Stimulated activated CD4-positive, alpha-beta T cell treated with anti-CD3 and anti-CD28 coated beads, Interleukin-4, amount 100 ng/mL, for 1 hour (primary cell): Measurements from ENCODE around the gene NCOA3.
"Not testable (repeated sequence)": the region's sequence is repeated elsewhere in the genome, so short reads cannot be mapped to it uniquely, and the experiment has no call there.

Experiments
- DNase-seq: peaks from one replicate; pipeline ENCODE4 v3.0.0-alpha.2; 2020

Gene NCOA3

GRCh38 chr20:47502271-47503239 lies 868 bp downstream of the NCOA3 start:
- peak; percentile 41 for DNase-seq

DNA sequence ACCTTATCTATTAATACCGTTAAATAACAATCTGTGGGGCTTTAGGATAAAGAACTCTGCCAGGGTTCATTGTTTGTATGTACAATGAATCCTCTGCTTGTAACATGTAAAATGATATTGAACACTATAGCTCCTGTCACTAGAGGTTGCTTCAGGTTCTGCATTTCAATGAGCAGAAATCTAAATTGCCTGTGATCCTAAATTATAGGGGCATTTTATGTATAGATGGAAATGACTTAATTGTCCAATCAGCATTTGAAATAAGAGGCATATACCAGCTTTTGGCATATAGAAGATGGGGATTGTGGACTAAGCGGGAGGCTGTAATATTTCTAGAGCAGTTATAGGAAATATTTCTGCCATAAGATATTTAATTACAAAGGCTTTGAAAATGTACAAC lies 2.0 kb downstream of the NCOA3 start:
- DNase-seq, result no peak

GRCh38 chr20:47506335-47506734 lies 4.6 kb downstream of the NCOA3 start:
- DNase-seq, result no peak

DNA sequence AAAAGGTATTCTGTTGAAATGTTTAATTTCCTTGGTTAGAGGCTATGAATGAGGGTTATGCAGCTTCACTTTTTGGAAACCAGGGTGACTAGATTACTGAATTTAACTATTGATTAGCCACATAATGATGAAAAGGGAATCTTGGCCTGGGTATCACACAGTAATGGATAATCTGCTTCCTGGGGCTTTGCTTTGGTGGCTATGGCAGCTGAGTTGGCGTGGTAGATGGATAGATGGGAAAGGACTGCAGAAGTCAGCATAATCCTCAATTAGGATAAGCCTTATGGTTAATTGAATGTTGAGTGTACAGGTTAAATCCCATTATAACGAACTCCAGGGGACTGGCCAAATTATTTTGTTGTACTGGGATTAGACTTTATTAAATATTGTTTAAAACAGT lies 5.2 kb downstream of the NCOA3 start:
- no peak for DNase-seq

DNA sequence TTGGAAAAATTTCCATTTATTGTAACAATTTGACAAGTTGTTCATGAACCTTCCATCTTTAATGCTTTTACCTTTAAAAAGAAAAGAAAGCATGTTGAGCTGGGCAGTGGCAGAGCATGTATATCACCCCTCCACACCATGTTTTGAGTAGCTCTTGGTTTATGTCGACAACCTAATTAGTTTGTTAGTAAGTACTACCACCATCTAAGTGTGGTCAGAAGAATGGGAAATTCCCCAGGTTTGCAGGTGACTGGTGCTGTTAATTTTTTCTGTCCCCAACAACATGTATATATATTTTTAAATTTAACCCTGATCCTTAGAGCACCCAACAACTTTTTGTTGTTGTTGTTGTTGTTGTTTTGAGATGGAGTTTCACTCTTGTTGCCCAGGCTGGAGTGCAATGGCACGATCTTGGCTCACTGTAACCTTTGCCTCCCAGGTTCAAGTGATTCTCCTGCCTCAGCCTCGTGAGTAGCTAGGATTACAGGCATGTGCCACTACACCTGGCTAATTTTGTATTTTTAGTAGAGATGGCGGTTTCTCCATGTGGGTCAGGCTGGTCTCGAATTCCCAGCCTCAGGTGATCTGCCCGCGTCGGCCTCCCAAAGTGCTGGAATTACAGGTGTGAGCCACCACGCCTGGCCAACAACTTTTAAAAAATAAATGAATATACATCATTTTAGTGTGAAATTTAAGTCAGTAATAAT lies 5.7 kb downstream of the NCOA3 start:
- not testable (repeated sequence) for DNase-seq

DNA sequence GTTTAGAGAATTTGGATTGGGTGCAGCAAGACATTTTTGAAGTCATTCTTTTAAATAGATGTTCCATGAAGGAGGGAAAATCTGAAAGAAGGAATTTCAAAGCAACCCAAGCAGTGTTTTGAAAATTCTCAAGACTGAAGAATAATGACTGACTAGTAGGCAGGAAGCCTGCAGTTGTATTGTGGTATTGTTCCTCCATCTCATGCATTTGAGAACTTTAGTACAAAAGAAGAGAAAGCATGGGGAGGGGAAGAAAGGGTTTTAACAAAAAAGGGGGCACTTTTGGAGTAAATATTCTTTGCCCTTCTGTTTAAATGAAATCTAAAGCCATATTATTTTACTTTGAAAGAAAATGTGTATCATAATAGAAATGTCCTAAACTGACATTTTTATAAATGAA lies 6.6 kb downstream of the NCOA3 start:
- DNase-seq, result no peak

GRCh38 chr20:47509104-47509661 lies 7.5 kb downstream of the NCOA3 start:
- DNase-seq, result no peak

DNA sequence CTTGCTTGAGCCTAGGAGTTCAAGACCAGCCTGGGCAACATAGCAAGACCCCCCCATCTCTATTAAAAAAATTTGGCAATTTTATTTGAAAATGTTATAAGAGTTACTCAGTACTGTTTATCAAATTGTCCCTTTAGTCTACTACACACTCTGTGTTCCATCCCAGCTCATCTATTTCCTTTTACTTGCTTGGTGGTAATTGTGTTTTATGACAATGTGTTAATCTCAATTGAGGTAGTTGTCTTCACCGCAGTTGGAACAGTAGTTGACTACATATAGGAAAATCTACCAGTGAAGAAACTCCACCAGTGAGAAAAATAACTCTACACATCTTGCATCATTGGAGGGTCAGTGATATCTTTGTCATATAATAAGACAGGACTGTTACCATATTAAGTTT lies 8.0 kb downstream of the NCOA3 start:
- DNase-seq, result no peak

DNA sequence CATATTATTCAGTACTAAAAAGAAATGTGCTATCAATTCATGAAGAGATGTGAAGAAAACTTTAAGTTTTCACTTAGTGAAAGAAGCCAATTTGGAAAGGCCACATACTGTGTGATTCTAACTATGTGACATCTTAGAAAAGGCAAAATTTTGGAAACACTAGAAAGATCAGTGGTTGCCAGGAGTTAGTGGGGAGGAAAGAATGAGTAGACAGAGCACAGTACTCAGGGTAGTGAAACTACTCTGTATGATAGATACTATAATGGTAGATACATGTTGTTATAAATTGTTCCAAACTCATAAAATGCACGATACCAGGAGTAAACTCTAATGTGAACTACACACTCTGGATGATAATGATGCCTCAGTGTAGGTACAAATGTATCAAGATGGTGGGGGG lies 14.2 kb downstream of the NCOA3 start:
- DNase-seq, result no peak

DNA sequence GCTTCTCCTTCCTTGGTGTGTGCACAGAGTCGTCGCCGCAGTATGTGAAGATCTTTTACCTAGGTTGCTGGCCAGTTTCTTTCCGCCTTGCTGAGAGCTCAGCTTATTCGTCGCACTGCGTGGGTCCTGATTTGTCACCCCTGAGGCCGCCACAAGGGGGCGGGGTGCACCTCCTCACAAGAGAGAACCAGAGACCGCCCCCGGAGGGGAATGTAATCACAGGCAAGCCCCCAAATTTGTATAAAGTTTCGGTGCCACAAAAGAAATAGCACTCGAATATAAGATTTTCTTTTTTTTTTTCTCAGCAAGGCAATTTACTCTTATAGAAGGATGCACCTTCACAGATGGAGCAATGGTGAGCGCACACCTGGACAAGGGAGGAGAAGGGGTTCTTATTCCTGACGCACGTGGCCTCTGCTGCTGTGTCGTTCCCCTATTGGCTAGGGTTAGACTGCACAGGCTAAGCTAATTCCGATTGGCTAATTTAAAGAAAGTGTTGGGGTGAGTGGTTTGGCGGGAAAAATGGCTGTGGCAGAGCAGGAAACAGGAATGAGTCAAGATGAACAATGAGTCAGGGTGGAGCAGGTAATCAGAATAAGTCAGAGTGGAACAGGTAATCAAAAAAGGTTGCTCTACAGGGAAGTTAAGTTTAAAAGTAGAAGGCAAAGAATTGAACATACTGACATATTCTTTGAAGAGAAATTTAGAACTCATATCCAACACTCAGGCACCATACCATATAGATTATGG lies 19.5 kb downstream of the NCOA3 start:
- no peak for DNase-seq

DNA sequence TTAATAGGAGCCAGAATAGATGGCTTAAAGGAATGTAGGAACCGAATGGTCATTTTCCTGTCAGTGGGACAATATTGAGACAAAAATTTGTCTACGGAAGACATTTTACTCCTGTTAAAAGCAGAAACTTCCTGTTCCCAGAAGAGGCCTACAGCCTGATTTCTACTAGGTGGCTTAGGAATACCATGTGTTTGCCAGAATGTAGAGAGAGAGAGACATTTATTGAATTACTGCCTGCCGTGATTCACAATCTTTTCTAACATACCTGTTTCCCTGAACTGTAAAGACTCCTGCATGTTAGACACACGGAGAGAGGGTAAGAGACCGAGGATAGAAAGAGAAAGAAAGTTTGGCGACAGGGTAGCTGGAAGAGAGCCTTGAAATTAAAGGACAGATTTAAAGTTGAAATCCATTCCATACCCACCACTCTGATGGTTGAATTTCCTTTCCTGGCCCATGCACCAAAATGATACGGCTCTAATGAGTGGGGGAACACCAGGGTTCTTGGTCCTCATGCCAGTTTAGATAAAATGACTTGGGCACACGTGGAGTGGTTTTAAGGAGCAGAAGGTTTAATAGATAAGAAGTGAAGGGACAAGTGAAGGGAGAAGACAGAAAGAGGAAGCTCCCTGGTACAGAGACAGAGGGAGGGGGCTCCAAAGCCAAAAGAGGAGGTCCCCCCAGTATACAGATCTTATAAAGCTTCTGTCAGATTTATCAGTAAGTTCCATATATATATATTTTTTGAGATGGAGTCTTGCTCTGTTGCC lies 22.5 kb downstream of the NCOA3 start:
- no peak for DNase-seq

- no peak for DNase-seq
These were observed 25.5 kb downstream of the NCOA3 start for GRCh38 chr20:47527004-47527800.

GRCh38 chr20:47529840-47530239 lies 28.2 kb downstream of the NCOA3 start:
- no peak for DNase-seq

- no peak for DNase-seq
These were observed 29.8 kb downstream of the NCOA3 start for GRCh38 chr20:47531458-47531857.

GRCh38 chr20:47532002-47532401 lies 30.3 kb downstream of the NCOA3 start:
- DNase-seq, result no peak

GRCh38 chr20:47533518-47534062 lies 31.9 kb downstream of the NCOA3 start:
- DNase-seq, result no peak

DNA sequence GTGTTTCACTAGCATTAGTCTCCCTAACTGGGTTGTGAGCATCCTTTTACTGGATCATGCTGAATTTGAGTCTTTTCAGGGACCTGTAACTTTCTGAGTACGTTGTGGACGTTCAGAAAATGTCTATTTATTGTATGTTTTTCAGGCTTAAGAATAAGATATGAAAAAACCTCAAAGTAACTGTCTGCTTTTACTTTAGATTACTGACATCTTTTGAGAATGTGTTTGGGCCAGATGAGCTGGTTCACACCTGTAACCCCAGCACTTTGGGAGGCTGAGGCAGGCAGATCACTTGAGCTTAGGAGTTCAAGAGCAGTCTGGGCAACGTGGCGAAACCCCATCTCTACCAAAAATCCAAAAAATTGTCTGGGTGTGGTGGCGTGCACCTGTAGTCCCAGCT lies 32.7 kb downstream of the NCOA3 start:
- no peak for DNase-seq

- DNase-seq, result no peak
These were observed 33.4 kb downstream of the NCOA3 start for GRCh38 chr20:47535088-47535487.

DNA sequence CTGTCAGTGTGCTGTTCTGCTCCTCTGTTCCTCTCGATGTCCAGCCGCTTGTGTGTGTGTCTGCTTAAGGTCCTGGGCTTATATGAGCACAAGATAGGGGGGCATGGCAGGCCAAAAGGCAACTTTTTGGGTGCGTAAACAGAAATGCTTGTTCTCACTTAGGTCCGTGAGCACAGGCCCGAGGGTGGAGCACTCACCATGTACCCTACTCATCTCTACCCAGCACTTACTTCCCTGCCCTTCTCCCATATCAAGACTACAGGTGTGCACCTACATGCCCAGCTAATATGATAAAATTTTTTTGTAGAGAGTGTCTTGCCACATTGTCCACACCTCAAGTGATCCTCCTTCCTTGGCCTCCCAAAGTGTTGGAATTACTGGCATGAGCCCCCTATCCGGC lies 34.3 kb downstream of the NCOA3 start:
- no peak for DNase-seq

DNA sequence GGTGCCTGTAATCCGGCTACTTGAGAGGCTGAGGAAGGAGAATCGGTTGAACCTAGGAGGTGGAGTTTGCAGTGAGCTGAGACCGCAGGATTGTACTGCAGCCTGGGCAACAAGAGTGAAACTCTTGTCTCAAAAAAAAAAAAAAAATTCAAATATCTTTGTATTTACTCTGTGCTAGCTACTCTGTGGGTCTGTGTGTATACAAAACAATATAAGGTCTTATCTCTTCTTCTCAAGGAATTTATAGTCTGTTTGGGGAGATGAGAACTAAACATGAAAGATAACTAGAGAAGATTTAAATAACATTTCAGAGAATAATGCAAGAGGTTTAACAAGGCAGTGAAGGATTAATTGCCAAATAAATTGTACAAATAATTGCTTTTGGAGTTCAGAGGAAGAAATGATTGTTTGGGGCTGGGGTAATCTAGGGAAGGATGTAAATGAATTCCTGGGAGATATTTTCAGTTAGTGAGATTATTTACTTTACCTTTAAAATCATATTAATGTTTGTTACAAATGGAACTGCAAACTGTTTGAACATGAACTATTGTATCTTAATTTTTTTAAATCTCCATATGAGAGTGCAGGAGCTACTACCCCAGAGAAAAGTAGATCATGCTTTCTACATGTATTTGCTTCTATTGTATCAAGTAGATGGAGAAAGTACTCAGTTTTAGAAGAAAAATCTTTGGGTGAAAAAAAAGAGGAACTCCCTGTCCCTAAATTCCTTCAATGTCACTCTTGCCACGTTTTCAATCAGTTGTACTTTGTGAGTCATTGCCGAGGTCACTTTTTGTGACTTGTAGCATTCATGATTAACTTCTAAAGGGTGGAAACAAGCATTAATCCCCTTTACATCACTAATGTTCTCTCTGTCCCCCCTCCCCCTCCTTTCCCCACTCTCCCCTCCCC lies 39.0 kb downstream of the NCOA3 start:
- no peak for DNase-seq
